Mesendoderm (in vitro differentiated cells): ENCODE data around the gene RBM47.

ENCODE experiments used
- DNase-seq: peaks from one replicate; pipeline ENCODE4 v3.0.0; 2013
- H2AK5ac ChIP-seq: 2 replicates; pipeline ENCODE4 v1.6.1; 2013; ENCODE audit warnings: low read length, inconsistent platforms
- H2BK120ac ChIP-seq: 2 replicates; pipeline ENCODE4 v1.6.1; 2013; ENCODE audit warnings: low read depth, mild to moderate bottlenecking, low read length, moderate library complexity, mixed read lengths
- H2BK15ac ChIP-seq: replicated peaks from 2 replicates; pipeline ENCODE4 v1.6.1; 2013; ENCODE audit warnings: low read depth, mild to moderate bottlenecking, moderate library complexity
- H2BK5ac ChIP-seq: 2 replicates; pipeline ENCODE4 v1.6.1; 2013; ENCODE audit warnings: low read length, inconsistent platforms
- H3K18ac ChIP-seq: 2 replicates; pipeline ENCODE4 v1.6.1; 2013; ENCODE audit warnings: mild to moderate bottlenecking, low read length, mixed read lengths
- H3K23ac ChIP-seq: one replicate; pipeline ENCODE4 v1.6.1; 2013; ENCODE audit warnings: low read length
- H3K27ac ChIP-seq: 2 replicates; pipeline ENCODE4 v1.5.1; 2013; ENCODE audit warnings: low read depth, mild to moderate bottlenecking, inconsistent platforms, low read length, moderate library complexity
- H3K27me3 ChIP-seq: 2 replicates; pipeline ENCODE4 v1.6.1; 2013; ENCODE audit warnings: low read length, control low read depth, mild to moderate bottlenecking, inconsistent platforms; ENCODE audit not compliant: insufficient read depth, poor library complexity
- H3K36me3 ChIP-seq: 2 replicates; pipeline ENCODE4 v1.6.1; 2013; ENCODE audit warnings: low read length, inconsistent platforms; ENCODE audit not compliant: control insufficient read depth, insufficient read depth
- H3K4ac ChIP-seq: one replicate; pipeline ENCODE4 v1.6.1; 2013; ENCODE audit warnings: low read depth, mild to moderate bottlenecking, low read length, moderate library complexity
- H3K4me1 ChIP-seq: 2 replicates; pipeline ENCODE4 v1.6.1; 2013; ENCODE audit warnings: low read depth, low read length, inconsistent platforms; ENCODE audit not compliant: control insufficient read depth
- H3K4me2 ChIP-seq: 2 replicates; pipeline ENCODE4 v1.6.1; 2013; ENCODE audit warnings: low read length
- H3K4me3 ChIP-seq: 2 replicates; pipeline ENCODE4 v1.5.1; 2013; ENCODE audit warnings: mild to moderate bottlenecking, low read length
- H3K56ac ChIP-seq: one replicate; pipeline ENCODE4 v1.6.1; 2013; ENCODE audit warnings: low read length
- H3K79me1 ChIP-seq: 2 replicates; pipeline ENCODE4 v1.6.1; 2013; ENCODE audit warnings: low read length, inconsistent platforms
- H3K79me2 ChIP-seq: 2 replicates; pipeline ENCODE4 v1.6.1; 2013; ENCODE audit warnings: mild to moderate bottlenecking, low read length; ENCODE audit not compliant: control insufficient read depth, insufficient read depth
- H3K9ac ChIP-seq: 2 replicates; pipeline ENCODE4 v1.6.1; 2013; ENCODE audit warnings: low read length, inconsistent platforms
- H4K5ac ChIP-seq: one replicate; pipeline ENCODE4 v1.6.1; 2013; ENCODE audit warnings: low read length
- H4K8ac ChIP-seq: one replicate; pipeline ENCODE4 v1.6.1; 2013; ENCODE audit warnings: low read depth, mild to moderate bottlenecking, control low read depth, low read length, moderate library complexity
- WGBS: extraction: QIAGEN DNeasy Blood & Tissue Kit; methylation state at CpG from one replicate; pipeline ENCODE4 v1.1.7; 2013; ENCODE audit warnings: low lambda C conversion rate, missing lambda C conversion rate; ENCODE audit not compliant: insufficient coverage; ENCODE audit errors: extremely low coverage; 5-methylcytosine and 5-hydroxymethylcytosine counted together

RBM47 gene

DNA sequence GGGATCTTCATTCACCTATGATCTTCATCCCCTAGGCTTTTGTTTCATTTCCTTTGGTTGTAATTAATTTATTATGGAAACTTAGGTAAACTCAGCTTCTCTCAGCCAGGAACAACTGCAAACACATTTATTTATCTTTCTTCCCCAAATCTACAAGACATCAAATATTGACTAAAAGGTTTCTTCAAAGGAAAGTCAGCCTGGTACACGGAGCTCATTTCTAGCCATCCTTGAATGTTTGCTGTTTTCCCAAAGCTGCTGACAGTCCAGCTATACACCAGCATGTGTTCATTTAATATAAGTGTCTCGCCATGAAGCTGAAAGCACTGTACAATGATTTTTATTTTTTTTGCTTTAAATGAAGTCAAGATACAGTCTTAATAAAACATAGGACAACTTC, 16.8 kb downstream of the RBM47 start:
- no peak overlapping the region for H3K4me3 ChIP-seq
- H3K4ac ChIP-seq = no peak overlapping the region
- no peak overlapping the region for H3K56ac ChIP-seq
- no peak for DNase-seq
- H4K8ac ChIP-seq = no peak overlapping the region
- H3K79me2 ChIP-seq = peaks cover 38% of the 10 kb centered on the region
- H2BK120ac ChIP-seq = no peak overlapping the region
- WGBS = no CpG with 5 or more reads among the region's 2 CpGs
- H2AK5ac ChIP-seq = no peak overlapping the region
- H3K4me2 ChIP-seq = no peak overlapping the region
- H2BK15ac ChIP-seq = no peak overlapping the region
- H3K27me3 ChIP-seq = no peaks in the 10 kb centered on the region
- no peak overlapping the region for H2BK5ac ChIP-seq
- H3K9ac ChIP-seq = no peak overlapping the region
- H4K5ac ChIP-seq = no peak overlapping the region
- H3K23ac ChIP-seq = no peak overlapping the region
- H3K18ac ChIP-seq = no peak overlapping the region
- no peaks in the 10 kb centered on the region for H3K36me3 ChIP-seq
- no peaks in the 10 kb centered on the region for H3K4me1 ChIP-seq
- H3K27ac ChIP-seq = no peak overlapping the region
- H3K79me1 ChIP-seq = peaks cover 1% of the 10 kb centered on the region

DNA sequence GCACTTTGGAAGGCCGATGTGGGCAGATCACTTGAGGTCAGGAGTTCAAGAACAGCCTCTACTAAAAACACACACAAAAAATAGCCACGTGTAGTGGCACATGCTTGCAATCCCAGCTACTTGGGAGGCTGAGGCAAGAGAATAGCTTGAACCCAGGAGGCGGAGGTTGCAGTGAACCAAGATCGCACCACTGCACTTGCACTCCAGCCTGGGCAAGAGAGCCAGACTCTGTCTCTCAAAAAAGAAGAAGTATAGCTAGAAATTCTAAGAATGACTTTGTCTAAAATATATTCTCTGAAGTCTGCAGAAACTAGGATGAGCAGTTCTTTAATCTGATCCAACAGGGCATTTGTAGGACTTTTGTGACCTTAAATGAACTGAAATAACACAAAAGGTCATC, 17.4 kb downstream of the RBM47 start:
- H3K9ac ChIP-seq = no peak overlapping the region
- no peaks in the 10 kb centered on the region for H3K36me3 ChIP-seq
- no CpG with 5 or more reads among the region's 4 CpGs for WGBS
- H3K23ac ChIP-seq = no peak overlapping the region
- no peak overlapping the region for H3K4me3 ChIP-seq
- no peak overlapping the region for H3K4ac ChIP-seq
- no peaks in the 10 kb centered on the region for H3K27me3 ChIP-seq
- no peak overlapping the region for H2BK15ac ChIP-seq
- H3K27ac ChIP-seq = no peak overlapping the region
- H2AK5ac ChIP-seq = no peak overlapping the region
- H3K79me1 ChIP-seq = peaks cover 1% of the 10 kb centered on the region
- no peak for DNase-seq
- no peaks in the 10 kb centered on the region for H3K4me1 ChIP-seq
- no peak overlapping the region for H4K8ac ChIP-seq
- no peak overlapping the region for H2BK120ac ChIP-seq
- H3K79me2 ChIP-seq = peaks cover 36% of the 10 kb centered on the region
- H3K4me2 ChIP-seq = no peak overlapping the region
- H3K18ac ChIP-seq = no peak overlapping the region
- no peak overlapping the region for H2BK5ac ChIP-seq
- no peak overlapping the region for H3K56ac ChIP-seq
- no peak overlapping the region for H4K5ac ChIP-seq

DNA sequence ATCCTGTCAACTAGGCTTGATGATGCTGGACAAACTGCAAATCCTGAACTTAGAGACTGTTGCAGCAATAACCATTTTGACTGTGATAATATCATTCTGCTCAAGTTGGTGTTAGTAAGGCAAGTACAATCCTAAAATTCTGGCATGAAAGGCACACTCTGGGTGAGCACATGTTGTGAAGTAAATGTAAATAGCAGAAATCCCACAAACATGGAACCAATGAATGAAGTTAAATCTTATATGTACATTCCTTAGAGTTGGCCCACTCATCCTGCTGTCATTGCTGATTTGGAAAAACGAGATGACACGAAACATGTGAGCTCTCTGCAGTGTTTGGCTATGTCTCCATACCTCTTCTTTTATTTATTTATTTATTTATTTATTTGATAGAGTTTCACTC, 21.0 kb downstream of the RBM47 start:
- no CpG with 5 or more reads among the region's 2 CpGs for WGBS
- peaks cover 26% of the 10 kb centered on the region for H3K79me2 ChIP-seq

DNA sequence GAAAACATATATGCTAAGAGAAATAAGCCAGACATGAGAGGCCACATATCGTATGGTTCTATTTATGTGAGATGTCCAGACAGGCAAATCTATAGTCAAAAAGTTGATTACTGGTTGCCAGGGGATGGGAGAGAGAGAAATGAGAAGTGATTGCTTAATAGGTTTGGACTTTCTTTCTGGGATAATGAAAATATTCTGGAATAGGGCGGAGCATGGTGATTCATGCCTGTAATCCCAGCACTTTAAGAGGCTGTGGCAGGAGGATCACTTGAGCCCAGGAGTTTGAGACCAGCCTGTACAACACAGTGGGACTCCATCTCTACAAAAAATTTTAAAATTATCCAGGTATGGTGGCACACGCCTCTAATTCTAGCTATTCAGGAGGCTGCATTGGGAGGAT, 22.4 kb downstream of the RBM47 start:
- no CpG with 5 or more reads among the region's 3 CpGs for WGBS
- Histone ChIP-seq H4K5ac (no peak overlapping the region), H3K79me2 (peaks cover 22% of the 10 kb centered on the region), H2AK5ac (no peak overlapping the region), H3K4ac (no peak overlapping the region), H3K56ac (no peak overlapping the region), H3K27me3 (no peaks in the 10 kb centered on the region), H3K36me3 (no peaks in the 10 kb centered on the region), H3K18ac (no peak overlapping the region), H3K9ac (no peak overlapping the region), H3K4me3 (no peak overlapping the region), H3K27ac (no peak overlapping the region), H2BK120ac (no peak overlapping the region), H3K4me1 (no peaks in the 10 kb centered on the region), H3K79me1 (peaks cover 1% of the 10 kb centered on the region), H3K4me2 (no peak overlapping the region), H3K23ac (no peak overlapping the region), H2BK15ac (no peak overlapping the region), H4K8ac (no peak overlapping the region), H2BK5ac (no peak overlapping the region)
- no peak for DNase-seq

More for the DNA sequence above, 21.0 kb downstream of the RBM47 start:
- Histone ChIP-seq H2AK5ac (no peak overlapping the region), H4K8ac (no peak overlapping the region), H3K23ac (no peak overlapping the region), H3K4ac (no peak overlapping the region), H3K9ac (no peak overlapping the region), H3K36me3 (no peaks in the 10 kb centered on the region), H3K4me2 (no peak overlapping the region), H3K56ac (no peak overlapping the region), H4K5ac (no peak overlapping the region), H3K27ac (no peak overlapping the region), H3K27me3 (no peaks in the 10 kb centered on the region), H3K79me1 (peaks cover 1% of the 10 kb centered on the region), H2BK15ac (no peak overlapping the region), H3K4me3 (no peak overlapping the region), H2BK120ac (no peak overlapping the region), H2BK5ac (no peak overlapping the region), H3K4me1 (no peaks in the 10 kb centered on the region), H3K18ac (no peak overlapping the region)
- DNase-seq = no peak

DNA sequence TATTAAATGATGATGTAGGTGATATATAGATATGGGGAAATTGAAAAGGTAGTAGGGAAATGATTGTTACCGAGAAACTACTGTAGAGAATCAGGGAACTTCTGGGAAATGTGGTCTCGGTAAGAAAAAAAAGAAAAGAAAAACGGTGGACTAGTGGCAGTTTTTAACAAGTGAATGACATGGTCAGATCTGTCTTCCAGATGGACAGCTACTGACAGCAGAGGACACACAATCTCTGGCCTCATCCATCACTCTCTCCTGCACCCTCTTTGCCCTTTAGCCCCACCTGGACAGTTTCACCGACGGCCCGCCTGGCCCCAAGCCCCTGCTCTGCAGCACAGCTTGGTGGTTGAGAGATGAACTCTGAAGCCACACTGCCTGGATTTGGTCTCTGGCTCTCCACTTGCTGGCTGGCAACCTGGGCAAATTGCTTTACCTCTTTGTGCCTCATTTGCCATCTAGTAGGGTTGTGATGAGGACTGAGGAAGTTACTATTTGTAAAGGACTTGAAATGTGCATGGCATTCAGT, 23.4 kb downstream of the RBM47 start:
- no peak overlapping the region for H2BK15ac ChIP-seq
- no peaks in the 10 kb centered on the region for H3K36me3 ChIP-seq
- no peak overlapping the region for H3K23ac ChIP-seq
- WGBS = 100% methylated on average over 1 of the region's 6 CpGs
- no peak overlapping the region for H3K4me3 ChIP-seq
- H3K79me2 ChIP-seq = peaks cover 19% of the 10 kb centered on the region
- peaks cover 1% of the 10 kb centered on the region for H3K79me1 ChIP-seq
- H4K8ac ChIP-seq = no peak overlapping the region
- no peak for DNase-seq
- no peak overlapping the region for H3K9ac ChIP-seq
- no peaks in the 10 kb centered on the region for H3K27me3 ChIP-seq
- H2BK5ac ChIP-seq = no peak overlapping the region
- H3K56ac ChIP-seq = no peak overlapping the region
- no peak overlapping the region for H2AK5ac ChIP-seq
- H4K5ac ChIP-seq = no peak overlapping the region
- no peak overlapping the region for H3K4me2 ChIP-seq
- H3K27ac ChIP-seq = no peak overlapping the region
- no peak overlapping the region for H3K18ac ChIP-seq
- no peaks in the 10 kb centered on the region for H3K4me1 ChIP-seq
- no peak overlapping the region for H2BK120ac ChIP-seq
- H3K4ac ChIP-seq = no peak overlapping the region

DNA sequence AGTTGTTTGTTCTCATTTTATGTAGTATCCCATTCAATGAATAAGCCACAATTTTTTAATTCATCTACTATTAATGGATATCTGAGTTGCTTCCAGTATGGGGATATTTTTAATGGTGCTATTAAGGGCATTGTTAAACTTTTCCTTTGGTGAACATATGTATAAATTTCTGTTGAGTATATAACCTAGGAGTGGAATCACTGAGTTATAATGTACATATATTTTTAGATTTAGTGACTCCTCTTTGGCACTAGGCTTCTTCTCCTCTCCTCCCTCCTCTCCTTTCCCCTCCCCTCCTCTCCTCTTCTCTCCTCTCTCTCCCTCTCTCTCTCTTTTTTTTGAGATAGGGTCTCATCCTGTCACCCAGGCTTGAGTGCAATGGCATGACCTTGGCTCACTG, 26.4 kb downstream of the RBM47 start:
- Histone ChIP-seq H3K4me3 (no peak overlapping the region), H3K9ac (no peak overlapping the region), H3K79me2 (peaks cover 12% of the 10 kb centered on the region), H4K5ac (no peak overlapping the region), H3K4me2 (no peak overlapping the region), H3K27ac (no peak overlapping the region), H4K8ac (no peak overlapping the region), H3K56ac (no peak overlapping the region), H3K36me3 (no peaks in the 10 kb centered on the region), H2BK120ac (no peak overlapping the region), H3K79me1 (peaks cover 1% of the 10 kb centered on the region), H2AK5ac (no peak overlapping the region), H3K27me3 (no peaks in the 10 kb centered on the region), H3K23ac (no peak overlapping the region), H3K4me1 (no peaks in the 10 kb centered on the region), H3K18ac (no peak overlapping the region), H3K4ac (no peak overlapping the region), H2BK15ac (no peak overlapping the region), H2BK5ac (no peak overlapping the region)
- no peak for DNase-seq
